Globus pallidus (tissue), 1 donor: ENCODE results near the gene OR51B6.
"Not testable (repeated sequence)": the region's sequence is repeated elsewhere in the genome, so short reads cannot be mapped to it uniquely, and the experiment has no call there.

Experiments used
- DNase-seq: peaks from one replicate; pipeline ENCODE4 v3.0.0-alpha.2; 2015; ENCODE audit warnings: low spot score

The OR51B6 gene

DNA sequence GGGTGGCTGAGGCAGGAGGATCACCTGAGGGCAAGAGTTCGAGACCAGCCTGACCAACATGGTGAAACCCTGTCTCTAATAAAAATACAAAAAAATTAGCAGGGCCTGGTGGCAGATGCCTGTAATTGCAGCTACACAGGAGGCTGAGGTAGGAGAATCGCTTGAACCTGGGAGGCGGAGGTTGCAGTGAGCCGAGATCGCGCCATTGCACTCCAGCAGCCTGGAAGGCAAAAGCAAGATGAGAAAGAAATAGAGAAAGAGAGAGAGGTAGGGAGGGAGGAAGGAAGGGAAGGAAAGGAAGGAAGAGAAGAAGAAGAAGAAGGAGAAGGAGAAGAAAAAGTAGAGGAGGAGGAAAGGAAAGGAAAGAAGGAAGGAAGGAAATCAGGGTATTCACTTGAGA is 15.1 kb downstream of the OR51B6 start:
- DNase-seq, result not testable (repeated sequence)

DNA sequence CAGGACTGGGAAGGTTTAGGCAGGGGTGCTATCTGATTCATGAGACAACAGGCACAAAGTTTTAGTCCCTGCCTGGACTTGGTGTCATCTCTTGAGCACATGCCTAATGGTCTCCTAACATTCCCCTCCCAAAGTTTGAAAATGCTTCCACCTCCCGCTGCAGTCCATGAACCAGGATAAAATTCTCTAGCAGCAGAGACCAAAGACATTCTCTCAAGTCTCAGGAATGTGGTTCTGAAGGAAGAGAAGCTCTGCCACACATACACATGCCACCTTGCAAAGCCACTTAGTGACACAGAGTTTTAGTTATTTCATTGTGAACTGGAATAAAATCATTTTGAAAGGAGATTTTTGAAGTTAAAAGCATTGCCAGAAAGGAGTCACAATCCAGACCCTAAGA is 15.5 kb downstream of the OR51B6 start:
- no peak for DNase-seq

- DNase-seq, result no peak
Measured at GRCh38 chr11:5367448-5368074, 16.3 kb downstream of the OR51B6 start.

GRCh38 chr11:5368502-5369043 is 17.3 kb downstream of the OR51B6 start:
- no peak for DNase-seq

- no peak for DNase-seq
Measured at GRCh38 chr11:5369789-5370188, 18.5 kb downstream of the OR51B6 start.

DNA sequence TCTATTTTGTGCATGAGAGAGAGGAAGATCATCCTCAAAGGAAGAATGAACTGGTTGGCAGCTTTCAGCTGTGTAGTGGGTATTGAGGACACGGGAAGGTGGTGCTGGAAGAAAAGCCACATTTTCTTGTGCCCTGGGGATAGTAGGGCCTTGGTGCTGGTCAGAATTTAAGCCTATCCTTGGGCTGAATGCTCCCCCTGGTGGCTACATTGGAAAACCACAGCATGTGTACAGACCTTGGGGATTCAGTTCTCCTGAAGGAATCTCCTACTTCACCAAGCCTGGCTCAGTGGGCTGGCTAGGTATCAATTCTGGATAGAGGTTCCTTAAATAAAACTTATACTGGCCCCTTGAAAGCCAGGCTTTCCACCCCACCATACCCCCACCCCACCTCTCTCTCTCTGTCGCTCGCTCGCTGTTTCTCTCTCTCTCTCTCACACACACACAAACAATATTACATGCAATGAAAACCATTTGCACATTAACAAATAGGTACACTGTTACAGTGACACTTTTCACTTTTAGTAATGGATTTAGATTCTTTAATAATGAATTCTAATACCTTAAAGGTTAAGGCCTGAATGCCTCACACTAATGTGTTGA is 29.5 kb downstream of the OR51B6 start:
- DNase-seq, result peak; percentile 22

- no peak for DNase-seq
Measured at GRCh38 chr11:5383576-5383975, 32.3 kb downstream of the OR51B6 start, which contains the start of gene OR51M1. TSS of gene OR51M1 (plus strand) at chr11:5383812. CDS start at chr11:5389399, 5,587 bp downstream.

- no peak for DNase-seq
Measured at GRCh38 chr11:5384335-5384734, 33.0 kb downstream of the OR51B6 start.

GRCh38 chr11:5390210-5390609 is 38.9 kb downstream of the OR51B6 start:
- no peak for DNase-seq

- DNase-seq, result no peak
Measured at GRCh38 chr11:5394091-5394490, 42.8 kb downstream of the OR51B6 start.

GRCh38 chr11:5398936-5399335 is 47.6 kb downstream of the OR51B6 start:
- no peak for DNase-seq
